GM10266 (cell line): ENCODE results near the gene CAPN8.

Experiments used
- DNase-seq: peaks from one replicate; pipeline ENCODE4 v3.0.0; 2012; ENCODE audit errors: extremely low spot score
- TF ChIP-seq, protein P1 (sequence below): IDR thresholded peaks from 2 replicates; pipeline ENCODE4 v1.5.1; 2012; ENCODE audit warnings: mild to moderate bottlenecking, low read depth; ENCODE audit not compliant: control insufficient read depth, insufficient read depth; ENCODE audit errors: missing control alignments

Gene CAPN8

DNA sequence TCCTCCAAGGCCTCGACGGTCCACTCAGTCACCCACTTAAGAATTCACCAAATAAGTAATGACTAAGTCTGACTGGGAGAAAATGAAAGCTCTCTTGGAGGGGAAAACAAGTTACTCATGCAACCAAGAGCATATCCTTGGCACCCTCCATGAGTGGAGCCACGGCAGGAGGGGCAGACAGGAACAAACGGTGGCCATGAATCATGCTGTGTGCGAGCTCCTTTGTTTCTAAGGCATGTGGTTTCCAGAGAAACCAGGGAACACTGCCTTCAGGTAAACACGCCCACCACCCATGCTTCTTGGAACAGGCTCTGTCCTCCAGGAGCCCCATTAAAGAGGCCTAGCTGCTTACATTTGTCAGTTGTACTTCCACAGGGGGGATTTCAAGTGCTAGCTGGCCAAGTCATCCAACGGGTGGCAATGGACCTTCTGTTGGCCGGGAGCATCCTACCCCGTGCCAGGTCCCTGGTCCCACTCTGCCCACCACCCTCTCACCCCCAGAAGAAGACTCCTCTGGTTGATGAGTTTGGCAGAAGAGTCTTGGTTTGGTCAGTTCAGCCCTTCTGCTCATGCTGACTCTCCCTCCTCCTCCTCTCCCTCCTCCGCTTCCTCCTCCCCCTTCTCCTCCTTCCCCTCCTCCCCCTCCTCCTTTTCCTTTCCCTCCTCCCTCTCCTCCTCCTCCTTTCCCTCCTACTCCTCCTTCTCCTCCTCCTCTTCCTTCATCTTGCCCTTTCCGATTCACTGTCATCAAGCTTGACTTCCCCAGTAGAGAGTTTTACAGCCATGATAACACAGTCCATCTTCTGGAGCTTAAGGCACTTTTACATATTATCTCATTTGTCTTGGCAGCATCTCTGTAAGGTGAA, 164.7 kb downstream of the CAPN8 start:
- TF ChIP-seq, protein P1, sequence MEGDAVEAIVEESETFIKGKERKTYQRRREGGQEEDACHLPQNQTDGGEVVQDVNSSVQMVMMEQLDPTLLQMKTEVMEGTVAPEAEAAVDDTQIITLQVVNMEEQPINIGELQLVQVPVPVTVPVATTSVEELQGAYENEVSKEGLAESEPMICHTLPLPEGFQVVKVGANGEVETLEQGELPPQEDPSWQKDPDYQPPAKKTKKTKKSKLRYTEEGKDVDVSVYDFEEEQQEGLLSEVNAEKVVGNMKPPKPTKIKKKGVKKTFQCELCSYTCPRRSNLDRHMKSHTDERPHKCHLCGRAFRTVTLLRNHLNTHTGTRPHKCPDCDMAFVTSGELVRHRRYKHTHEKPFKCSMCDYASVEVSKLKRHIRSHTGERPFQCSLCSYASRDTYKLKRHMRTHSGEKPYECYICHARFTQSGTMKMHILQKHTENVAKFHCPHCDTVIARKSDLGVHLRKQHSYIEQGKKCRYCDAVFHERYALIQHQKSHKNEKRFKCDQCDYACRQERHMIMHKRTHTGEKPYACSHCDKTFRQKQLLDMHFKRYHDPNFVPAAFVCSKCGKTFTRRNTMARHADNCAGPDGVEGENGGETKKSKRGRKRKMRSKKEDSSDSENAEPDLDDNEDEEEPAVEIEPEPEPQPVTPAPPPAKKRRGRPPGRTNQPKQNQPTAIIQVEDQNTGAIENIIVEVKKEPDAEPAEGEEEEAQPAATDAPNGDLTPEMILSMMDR = no peak
- DNase-seq = no peak

DNA sequence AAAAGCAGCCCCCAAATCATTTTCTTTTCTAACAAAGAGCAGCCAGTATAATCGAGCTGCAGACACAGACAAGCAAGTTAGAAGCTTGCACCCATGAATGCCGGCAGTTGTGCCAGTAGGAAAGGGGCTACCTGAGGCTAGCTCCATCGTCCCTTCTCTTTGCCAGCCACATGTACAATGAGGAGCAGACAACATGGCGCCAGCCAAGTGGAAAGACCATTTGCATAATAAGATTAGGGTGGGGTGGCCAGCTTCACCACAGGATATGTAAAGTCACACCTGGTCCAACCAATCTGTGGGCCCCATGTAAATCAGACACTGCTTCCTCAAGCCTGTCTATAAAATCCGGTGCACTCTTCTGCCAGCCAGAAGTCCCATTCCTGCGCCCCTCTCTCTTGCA, 168.6 kb downstream of the CAPN8 start:
- DNase-seq = no peak
- TF ChIP-seq, protein P1 = no peak

DNA sequence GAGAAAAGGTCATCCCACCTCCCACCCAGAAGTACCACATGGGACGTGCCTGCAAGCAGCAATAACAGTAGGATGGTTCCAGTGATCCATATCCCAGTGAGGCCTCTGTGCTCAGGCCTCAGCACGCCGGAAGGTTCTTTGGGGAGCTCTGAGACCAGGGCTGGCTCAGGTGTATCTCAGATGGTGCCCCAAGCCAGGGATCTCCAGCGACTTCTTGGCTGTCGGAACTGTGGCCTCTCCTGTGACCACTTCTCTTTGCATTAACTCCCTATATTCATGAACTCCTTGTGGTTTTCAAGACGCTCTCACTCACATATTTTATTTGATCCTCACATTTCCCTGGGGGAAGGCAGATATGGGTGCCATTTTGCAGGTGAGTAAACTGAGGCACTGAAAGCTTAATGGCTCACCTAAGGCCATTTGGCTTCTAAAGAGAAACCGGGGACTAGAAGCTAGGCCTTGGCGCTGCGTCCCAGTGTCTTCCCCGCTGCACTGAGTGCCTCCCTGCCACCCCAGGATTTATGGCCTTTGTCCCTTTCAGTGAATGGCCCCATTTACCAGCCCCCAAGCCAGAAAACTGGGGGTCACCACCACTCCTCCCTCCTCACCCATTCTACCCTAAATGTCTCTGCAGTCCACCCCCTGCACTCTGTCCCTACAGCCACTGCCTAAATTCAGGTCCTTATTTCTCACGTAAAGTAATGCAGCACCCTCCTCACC, 170.4 kb downstream of the CAPN8 start:
- no peak for DNase-seq
- TF ChIP-seq, protein P1 = no peak

DNA sequence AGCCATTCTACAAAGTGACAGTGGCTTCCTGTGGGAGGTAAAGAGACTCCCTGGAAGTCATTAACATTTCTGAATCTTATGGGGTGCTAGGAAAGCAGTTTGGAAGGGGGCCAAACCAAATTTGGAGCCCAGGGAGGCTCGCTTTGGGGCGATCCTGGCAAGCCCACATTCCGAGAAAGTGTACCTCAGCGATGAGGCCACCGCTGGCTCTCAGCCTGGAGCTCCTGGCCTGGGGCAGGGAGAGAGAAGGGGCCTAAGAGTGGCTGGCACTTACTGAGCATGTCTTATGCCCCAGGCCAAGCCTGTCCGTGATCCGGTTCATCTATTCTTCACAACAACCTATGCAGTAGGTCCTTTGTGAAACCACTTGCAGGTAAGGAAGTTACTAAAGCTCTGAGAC, 173.5 kb downstream of the CAPN8 start:
- no peak for DNase-seq
- TF ChIP-seq, protein P1 = no peak
